ENCODE results near the gene HCCS.

The HCCS gene

GRCh38 chrX:11171956-11172355, 60.8 kb downstream of the HCCS start:
- no peak for DNase-seq

GRCh38 chrX:11172415-11172814, 61.3 kb downstream of the HCCS start:
- intact Hi-C loops (cut with DNase I) = no loop called here

More at GRCh38 chrX:11171956-11172355, 60.8 kb downstream of the HCCS start:
- intact Hi-C loops (cut with DNase I) = no loop called here

More at GRCh38 chrX:11172415-11172814, 61.3 kb downstream of the HCCS start:
- no peak for DNase-seq

Data from head of caudate nucleus (tissue), 42 donors.